ENCODE measurements around the gene MARCHF9.
A peak's percentile ranks its signal among the peaks of the same experiment; 100 is the strongest.
"Not testable (repeated sequence)": the region's sequence is repeated elsewhere in the genome, so short reads cannot be mapped to it uniquely, and the experiment has no call there.

The MARCHF9 gene, protein sequence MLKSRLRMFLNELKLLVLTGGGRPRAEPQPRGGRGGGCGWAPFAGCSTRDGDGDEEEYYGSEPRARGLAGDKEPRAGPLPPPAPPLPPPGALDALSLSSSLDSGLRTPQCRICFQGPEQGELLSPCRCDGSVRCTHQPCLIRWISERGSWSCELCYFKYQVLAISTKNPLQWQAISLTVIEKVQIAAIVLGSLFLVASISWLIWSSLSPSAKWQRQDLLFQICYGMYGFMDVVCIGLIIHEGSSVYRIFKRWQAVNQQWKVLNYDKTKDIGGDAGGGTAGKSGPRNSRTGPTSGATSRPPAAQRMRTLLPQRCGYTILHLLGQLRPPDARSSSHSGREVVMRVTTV

DNA sequence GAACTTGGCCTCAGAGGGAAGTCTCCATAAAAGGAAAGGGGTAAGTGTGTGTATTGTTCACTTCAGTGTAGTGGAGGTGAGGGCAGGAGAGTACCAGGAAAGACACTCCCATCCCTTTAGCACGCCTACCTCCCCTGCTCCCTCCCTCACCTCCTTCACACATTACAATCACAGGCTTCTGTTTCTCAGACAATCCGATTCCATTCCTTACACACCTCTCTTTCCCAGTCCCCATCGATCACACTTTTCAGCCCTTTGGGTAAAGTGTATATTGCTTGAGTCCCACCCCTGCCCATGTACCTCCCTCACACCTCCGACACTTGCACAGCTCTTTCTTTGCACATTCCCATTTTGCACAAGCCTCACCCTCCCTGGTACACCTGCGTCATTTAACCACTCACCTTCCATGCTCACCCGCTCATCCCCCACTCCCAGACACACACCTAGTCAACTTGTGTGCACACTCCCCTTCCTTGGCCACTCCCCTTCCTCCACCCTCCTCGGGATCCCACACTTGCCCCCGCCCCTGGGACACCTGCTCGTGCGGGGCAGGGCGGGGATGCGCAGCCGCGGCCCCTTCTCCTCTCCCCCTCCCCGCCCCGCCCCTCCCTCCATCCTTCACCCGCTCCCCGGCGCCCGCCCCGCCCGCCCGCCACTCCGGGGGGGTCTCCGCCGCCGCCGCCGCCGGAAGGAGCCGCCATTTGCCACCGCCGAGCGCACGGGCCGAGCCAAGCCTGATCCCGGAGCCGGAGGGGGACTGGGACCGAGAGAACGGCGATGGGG, at the start of gene MARCHF9:
MARCHF9 (plus strand) TSS at position 693 of the 783 bp plus-strand sequence. CDS start 426 bp downstream, outside the sequence.
- no peak for FAIRE-seq
- DNase-seq (ENCODE audit: insufficient read length, low spot score): peak; percentile 64
- TF ChIP-seq, protein P1, sequence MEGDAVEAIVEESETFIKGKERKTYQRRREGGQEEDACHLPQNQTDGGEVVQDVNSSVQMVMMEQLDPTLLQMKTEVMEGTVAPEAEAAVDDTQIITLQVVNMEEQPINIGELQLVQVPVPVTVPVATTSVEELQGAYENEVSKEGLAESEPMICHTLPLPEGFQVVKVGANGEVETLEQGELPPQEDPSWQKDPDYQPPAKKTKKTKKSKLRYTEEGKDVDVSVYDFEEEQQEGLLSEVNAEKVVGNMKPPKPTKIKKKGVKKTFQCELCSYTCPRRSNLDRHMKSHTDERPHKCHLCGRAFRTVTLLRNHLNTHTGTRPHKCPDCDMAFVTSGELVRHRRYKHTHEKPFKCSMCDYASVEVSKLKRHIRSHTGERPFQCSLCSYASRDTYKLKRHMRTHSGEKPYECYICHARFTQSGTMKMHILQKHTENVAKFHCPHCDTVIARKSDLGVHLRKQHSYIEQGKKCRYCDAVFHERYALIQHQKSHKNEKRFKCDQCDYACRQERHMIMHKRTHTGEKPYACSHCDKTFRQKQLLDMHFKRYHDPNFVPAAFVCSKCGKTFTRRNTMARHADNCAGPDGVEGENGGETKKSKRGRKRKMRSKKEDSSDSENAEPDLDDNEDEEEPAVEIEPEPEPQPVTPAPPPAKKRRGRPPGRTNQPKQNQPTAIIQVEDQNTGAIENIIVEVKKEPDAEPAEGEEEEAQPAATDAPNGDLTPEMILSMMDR (IDR thresholded peaks at IDR 0.05; ENCODE audit: insufficient read depth, missing control alignments): no peak

DNA sequence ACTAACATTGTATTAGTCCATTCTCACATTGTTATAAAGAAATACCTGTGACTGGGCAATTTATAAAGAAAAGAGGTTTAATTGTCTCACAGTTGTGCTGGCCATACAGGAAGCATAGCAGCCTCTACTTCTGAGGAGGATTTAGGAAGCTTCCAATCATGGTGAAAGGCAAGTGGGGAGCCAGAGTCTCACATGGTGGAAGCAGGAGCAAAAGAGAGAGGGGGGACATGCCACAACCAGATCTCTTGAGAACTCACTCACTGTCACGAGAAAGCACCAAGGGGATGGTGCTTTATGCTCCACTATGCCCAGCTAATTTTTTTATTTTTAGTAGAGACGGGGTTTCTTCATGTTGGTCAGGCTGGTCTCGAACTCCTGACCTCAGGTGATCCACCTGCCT, 47.7 kb upstream of the MARCHF9 start:
- no peak for FAIRE-seq

DNA sequence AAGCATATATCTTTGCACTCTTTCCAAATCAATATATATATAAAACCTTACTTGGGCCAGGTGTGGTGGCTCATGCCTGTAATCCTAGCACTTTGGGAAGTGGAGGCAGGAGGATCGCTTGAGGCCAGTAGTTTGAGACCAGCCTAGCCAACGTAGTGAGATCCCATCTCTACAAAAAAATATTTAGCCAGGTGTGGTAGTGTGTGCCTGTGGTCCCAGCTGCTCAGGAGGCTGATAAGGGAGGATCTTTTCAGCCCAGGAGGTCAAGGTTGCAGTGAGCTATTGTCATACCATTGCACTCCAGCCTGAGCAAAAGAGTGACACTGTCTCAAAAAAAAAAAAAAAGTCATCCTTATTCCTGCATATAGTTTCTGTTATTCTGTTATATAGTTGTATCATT, 46.6 kb upstream of the MARCHF9 start:
- DNase-seq (ENCODE audit: insufficient read length, low spot score) (no peak), FAIRE-seq (no peak)
- TF ChIP-seq, protein P1 (IDR thresholded peaks at IDR 0.05; ENCODE audit: insufficient read depth, missing control alignments): no peak

More for the DNA sequence above, 47.7 kb upstream of the MARCHF9 start:
- DNase-seq (ENCODE audit: insufficient read length, low spot score): no peak
- TF ChIP-seq, protein P1 (IDR thresholded peaks at IDR 0.05; ENCODE audit: insufficient read depth, missing control alignments): no peak

DNA sequence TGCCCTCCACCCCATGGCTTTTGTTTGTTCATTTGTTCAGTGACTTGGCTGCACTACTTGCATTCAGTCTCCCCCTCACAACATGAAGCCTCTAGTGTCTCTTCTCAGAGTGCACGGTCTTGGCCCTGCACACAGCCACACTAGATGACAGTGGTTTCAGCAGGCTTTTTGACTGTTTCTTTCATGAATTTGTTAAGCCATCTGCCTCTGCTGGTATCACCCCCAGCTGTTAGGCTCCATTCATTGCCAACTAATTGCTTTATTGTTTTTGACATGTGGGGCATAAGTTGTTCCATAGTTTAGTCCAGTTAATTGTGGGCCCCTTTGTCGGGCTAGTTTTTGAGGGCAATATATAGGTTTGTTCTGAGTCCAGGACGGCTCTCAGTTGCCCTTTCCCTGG, 42.2 kb upstream of the MARCHF9 start:
- TF ChIP-seq, protein P1 (IDR thresholded peaks at IDR 0.05; ENCODE audit: insufficient read depth, missing control alignments): no peak
- FAIRE-seq (no peak), DNase-seq (ENCODE audit: insufficient read length, low spot score) (no peak)

DNA sequence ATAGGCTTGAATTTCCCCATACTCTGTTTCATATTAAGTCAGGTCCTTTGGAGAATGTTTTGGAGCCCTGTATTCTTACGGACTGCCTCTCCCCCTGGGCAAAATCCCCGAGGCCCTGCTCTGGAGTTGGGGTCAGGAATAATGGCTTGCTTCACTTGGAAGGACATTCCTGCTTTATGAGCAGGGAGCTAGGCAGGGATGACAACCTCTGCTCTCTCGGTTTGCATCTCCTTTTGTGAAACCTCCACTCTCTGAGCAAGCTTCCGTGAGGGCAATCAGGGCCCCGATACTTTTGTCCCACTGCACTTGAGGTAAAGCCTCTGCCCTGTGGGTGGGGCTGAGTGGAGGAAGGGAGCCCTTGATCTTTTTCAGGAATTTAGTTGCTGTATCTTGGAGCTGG, 41.7 kb upstream of the MARCHF9 start:
- no peak for DNase-seq (ENCODE audit: insufficient read length, low spot score)
- TF ChIP-seq, protein P1 (IDR thresholded peaks at IDR 0.05; ENCODE audit: insufficient read depth, missing control alignments): no peak
- FAIRE-seq: no peak

DNA sequence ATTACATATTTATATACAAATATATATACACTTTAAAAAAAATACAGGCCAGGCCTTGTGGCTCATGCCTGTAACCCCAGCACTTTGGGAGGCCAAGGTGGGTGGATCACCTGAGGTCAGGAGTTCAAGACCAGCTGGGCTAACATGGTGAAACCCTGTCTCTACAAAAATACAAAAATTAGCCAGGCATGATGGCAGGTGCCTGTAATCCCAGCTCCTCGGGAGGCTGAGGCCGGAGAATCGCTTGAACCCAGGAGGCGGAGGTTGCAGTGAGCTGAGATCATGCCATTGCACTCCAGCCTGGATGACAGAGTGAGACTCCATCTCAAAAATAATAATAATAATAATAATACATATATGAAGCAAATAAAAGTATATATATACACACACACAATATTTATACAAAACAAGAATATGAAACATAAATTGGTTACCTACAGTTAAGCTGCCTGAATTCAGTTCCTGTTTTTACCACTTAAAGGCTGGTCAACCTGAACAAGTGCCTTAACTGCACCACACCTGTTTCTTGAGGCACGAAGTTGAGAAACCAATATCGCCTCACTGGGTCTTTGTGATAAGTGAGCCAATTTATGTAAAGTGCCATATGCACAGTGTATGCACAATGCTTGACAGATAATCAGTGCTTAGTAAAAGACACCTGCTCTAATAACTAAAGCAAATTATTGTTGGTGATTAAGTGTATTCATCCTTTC, 39.7 kb upstream of the MARCHF9 start:
- peak; percentile 11 for FAIRE-seq
- DNase-seq (ENCODE audit: insufficient read length, low spot score): not testable (repeated sequence)

DNA sequence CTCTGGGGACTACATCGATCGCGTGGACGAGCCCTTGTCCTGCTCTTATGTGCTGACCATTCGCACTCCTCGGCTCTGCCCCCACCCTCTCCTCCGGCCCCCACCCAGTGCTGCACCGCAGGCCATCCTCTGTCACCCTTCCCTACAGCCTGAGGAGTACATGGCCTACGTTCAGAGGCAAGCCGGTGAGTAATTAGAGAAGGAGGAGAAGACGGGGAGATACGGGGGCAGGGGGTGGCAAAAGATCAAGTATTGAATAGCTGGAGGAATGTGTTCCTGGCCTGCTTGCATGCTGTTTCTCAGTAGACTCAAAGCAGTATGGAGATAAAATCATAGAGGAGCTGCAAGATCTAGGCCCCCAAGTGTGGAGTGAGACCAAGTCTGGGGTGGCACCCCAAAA, 39.1 kb upstream of the MARCHF9 start:
- FAIRE-seq: no peak
- TF ChIP-seq, protein P1 (IDR thresholded peaks at IDR 0.05; ENCODE audit: insufficient read depth, missing control alignments): no peak
- DNase-seq (ENCODE audit: insufficient read length, low spot score): no peak
